HPDE6-E6E7 (cell line): ENCODE data around the gene SLC22A2.

Experiments
- DNase-seq: peaks from one replicate; pipeline ENCODE4 v3.0.0; 2011; ENCODE audit warnings: missing footprints; ENCODE audit errors: extremely low spot score

Gene SLC22A2

GRCh38 chr6:160273750-160274149 is 15.1 kb upstream of the SLC22A2 start:
- no peak for DNase-seq

- DNase-seq: no peak
Observed at GRCh38 chr6:160273196-160273595, 14.6 kb upstream of the SLC22A2 start.

GRCh38 chr6:160272707-160273106 is 14.1 kb upstream of the SLC22A2 start:
- DNase-seq: no peak

- no peak for DNase-seq
Observed at GRCh38 chr6:160270347-160270746, 11.7 kb upstream of the SLC22A2 start.

GRCh38 chr6:160269771-160270170 is 11.2 kb upstream of the SLC22A2 start:
- no peak for DNase-seq

- DNase-seq: no peak
Observed at GRCh38 chr6:160269023-160269521, 10.5 kb upstream of the SLC22A2 start.

- DNase-seq: no peak
Observed at GRCh38 chr6:160267102-160267501, 8.5 kb upstream of the SLC22A2 start.

GRCh38 chr6:160265869-160266476 is 7.4 kb upstream of the SLC22A2 start:
- DNase-seq: no peak

GRCh38 chr6:160264061-160264612 is 5.5 kb upstream of the SLC22A2 start:
- no peak for DNase-seq

GRCh38 chr6:160263196-160263939 is 4.7 kb upstream of the SLC22A2 start:
- no peak for DNase-seq

GRCh38 chr6:160261991-160262680 is 3.5 kb upstream of the SLC22A2 start:
- DNase-seq: no peak

- DNase-seq: no peak
Observed at GRCh38 chr6:160260803-160261450, 2.3 kb upstream of the SLC22A2 start.

- DNase-seq: no peak
Observed at GRCh38 chr6:160260367-160260766, 1.7 kb upstream of the SLC22A2 start.

- no peak for DNase-seq
Observed at GRCh38 chr6:160259598-160259997, 977 bp upstream of the SLC22A2 start.

- no peak for DNase-seq
Observed at GRCh38 chr6:160259143-160259425, 463 bp upstream of the SLC22A2 start.

- DNase-seq: no peak
Observed at GRCh38 chr6:160256445-160256844, 2.2 kb downstream of the SLC22A2 start.

- peak; percentile 88 for DNase-seq
Observed at GRCh38 chr6:160254467-160255312, 3.9 kb downstream of the SLC22A2 start.

- no peak for DNase-seq
Observed at GRCh38 chr6:160253714-160254113, 4.9 kb downstream of the SLC22A2 start.

GRCh38 chr6:160253292-160253691 is 5.3 kb downstream of the SLC22A2 start:
- no peak for DNase-seq

- DNase-seq: no peak
Observed at GRCh38 chr6:160252073-160252813, 6.4 kb downstream of the SLC22A2 start.
